K562 (cell line): ENCODE results near the gene OTOG.

Experiments used
- AFF4 ChIP-seq: sonication (generic); formaldehyde crosslinking; IDR thresholded peaks from 2 replicates; pipeline ENCODE4 v1.8.0; 2023; ENCODE audit warnings: mild to moderate bottlenecking, missing genetic modification reagents
- ARHGAP35 ChIP-seq: fragments of 450-650 bp; IDR thresholded peaks from 2 replicates; pipeline ENCODE4 v1.6.1; 2018; ENCODE audit not compliant: partially characterized antibody
- CBX5 ChIP-seq: IDR thresholded peaks from 2 replicates; pipeline ENCODE4 v1.6.1; 2014; ENCODE audit warnings: low read depth, borderline replicate concordance
- ELF1 ChIP-seq: fragments of 200-800 bp; sonication (Bioruptor generic); IDR thresholded peaks from 2 replicates; pipeline ENCODE4 v1.6.1; 2016; ENCODE audit warnings: missing genetic modification characterization, missing compliant biosample characterization
- JUN ChIP-seq, 2 experiments: sonication (generic) in 1 of 2; formaldehyde crosslinking in 1 of 2; IDR thresholded peaks; 2 replicates each; pipeline versions ENCODE4 v1.6.1 to v1.8.0; 2012 to 2022; ENCODE audit warnings: borderline replicate concordance in 2 of 2, mild to moderate bottlenecking in 2 of 2, improper control_type of control experiment in 1 of 2, low read depth in 1 of 2, low read length in 1 of 2, missing genetic modification reagents in 1 of 2
- ZFPM2 ChIP-seq: fragments of 250-450 bp; sonication (Bioruptor Pico); IDR thresholded peaks from 2 replicates; pipeline ENCODE4 v1.5.1; 2022; ENCODE audit warnings: mild to moderate bottlenecking
- TF ChIP-seq, protein P1 (sequence below), 3 experiments: IDR thresholded peaks in 2 of 3; conservative IDR thresholded peaks in 1 of 3; 2 replicates each; pipeline ENCODE4 v1.5.1; 2011 to 2012; ENCODE audit warnings: low read length in 3 of 3, mild to moderate bottlenecking in 3 of 3, control low read depth in 2 of 3, improper control_type of control experiment in 1 of 3, inconsistent platforms in 1 of 3, low read depth in 1 of 3, mixed read lengths in 1 of 3, moderate library complexity in 1 of 3; ENCODE audit not compliant: insufficient read depth in 2 of 3

GRCh38 chr11:17588166-17588565, 41.1 kb downstream of the OTOG start:
- TF ChIP-seq ARHGAP35 (no peak), ELF1 (tag) (no peak), CBX5 (no peak), ZFPM2 (CRISPR knock-in tag) (no peak), AFF4 (CRISPR knock-in tag) (no peak), JUN (IDR thresholded peaks at IDR 0.05; ENCODE audit: borderline replicate concordance, low read depth, low read length) (no peak), JUN (CRISPR knock-in tag; IDR thresholded peaks at IDR 0.05; ENCODE audit: borderline replicate concordance) (no peak)
- TF ChIP-seq, protein P1, sequence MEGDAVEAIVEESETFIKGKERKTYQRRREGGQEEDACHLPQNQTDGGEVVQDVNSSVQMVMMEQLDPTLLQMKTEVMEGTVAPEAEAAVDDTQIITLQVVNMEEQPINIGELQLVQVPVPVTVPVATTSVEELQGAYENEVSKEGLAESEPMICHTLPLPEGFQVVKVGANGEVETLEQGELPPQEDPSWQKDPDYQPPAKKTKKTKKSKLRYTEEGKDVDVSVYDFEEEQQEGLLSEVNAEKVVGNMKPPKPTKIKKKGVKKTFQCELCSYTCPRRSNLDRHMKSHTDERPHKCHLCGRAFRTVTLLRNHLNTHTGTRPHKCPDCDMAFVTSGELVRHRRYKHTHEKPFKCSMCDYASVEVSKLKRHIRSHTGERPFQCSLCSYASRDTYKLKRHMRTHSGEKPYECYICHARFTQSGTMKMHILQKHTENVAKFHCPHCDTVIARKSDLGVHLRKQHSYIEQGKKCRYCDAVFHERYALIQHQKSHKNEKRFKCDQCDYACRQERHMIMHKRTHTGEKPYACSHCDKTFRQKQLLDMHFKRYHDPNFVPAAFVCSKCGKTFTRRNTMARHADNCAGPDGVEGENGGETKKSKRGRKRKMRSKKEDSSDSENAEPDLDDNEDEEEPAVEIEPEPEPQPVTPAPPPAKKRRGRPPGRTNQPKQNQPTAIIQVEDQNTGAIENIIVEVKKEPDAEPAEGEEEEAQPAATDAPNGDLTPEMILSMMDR (IDR thresholded peaks at IDR 0.05 in 2 of 3, conservative IDR thresholded peaks at IDR 0.05 in 1 of 3; ENCODE audit: insufficient read depth in 2 of 3, low read depth in 1 of 3, low read length in 3 of 3): no peak
